WTC11 (cell line): ENCODE results near the gene HDGF. TPM values are rescaled to one million over a fixed set of nuclear protein-coding genes. Genes with fewer than 3 reads are reported as not detected.

Experiments used
- ATAC-seq: fragments of 200-7000 bp; cut with Tn5 transposase; 2 replicates; pipeline ENCODE4 v1.10.0; 2021; ENCODE audit warnings: mild to moderate bottlenecking, moderate library complexity
- CTCF ChIA-PET: fragments of 300-600 bp; sonication (Branson Sonifier 250); formaldehyde crosslinking; loops from one replicate; lab custom pipeline; 2021; ENCODE audit warnings: antibody characterized with exemption; lab: Charles Lee
- POLR2A ChIA-PET: fragments of 350-600 bp; sonication (Branson Sonifier 250); formaldehyde crosslinking; loops from one replicate; lab custom pipeline; 2021; ENCODE audit warnings: antibody characterized with exemption; lab: Charles Lee
- DNase-seq: peaks from one replicate; pipeline ENCODE4 v3.0.0; 2021; ENCODE audit warnings: low spot score
- H3K27ac Mint-ChIP-seq: 2 replicates; pipeline ENCODE4 v1.8.0; 2021; ENCODE audit warnings: mixed read lengths
- H3K27me3 Mint-ChIP-seq: 2 replicates; pipeline ENCODE4 v1.8.0; 2021; ENCODE audit warnings: low read depth, mild to moderate bottlenecking, moderate library complexity, mixed read lengths
- H3K36me3 Mint-ChIP-seq: 2 replicates; pipeline ENCODE4 v1.8.0; 2021; ENCODE audit warnings: mixed read lengths
- H3K4me1 Mint-ChIP-seq: 2 replicates; pipeline ENCODE4 v1.8.0; 2022; ENCODE audit warnings: mixed read lengths
- H3K4me3 Mint-ChIP-seq: 2 replicates; pipeline ENCODE4 v1.8.0; 2021; ENCODE audit warnings: mild to moderate bottlenecking, moderate library complexity, mixed read lengths
- H3K9me3 Mint-ChIP-seq: 2 replicates; pipeline ENCODE4 v1.8.0; 2021; ENCODE audit warnings: mixed read lengths
- CREM ChIP-seq: sonication (generic); formaldehyde crosslinking; IDR thresholded peaks from 2 replicates; pipeline ENCODE4 v1.8.1; 2022; ENCODE audit warnings: mild to moderate bottlenecking, missing genetic modification reagents, moderate library complexity
- ESRRA ChIP-seq: sonication (generic); formaldehyde crosslinking; IDR thresholded peaks from 2 replicates; pipeline ENCODE4 v1.8.1; 2022; ENCODE audit warnings: mild to moderate bottlenecking, missing genetic modification reagents, borderline replicate concordance
- FOXK1 ChIP-seq: sonication (generic); formaldehyde crosslinking; IDR thresholded peaks from 2 replicates; pipeline ENCODE4 v1.8.0; 2022; ENCODE audit warnings: mild to moderate bottlenecking, moderate library complexity, missing genetic modification reagents
- GABPB1 ChIP-seq: sonication (generic); formaldehyde crosslinking; IDR thresholded peaks from 2 replicates; pipeline ENCODE4 v1.8.1; 2023; ENCODE audit warnings: mild to moderate bottlenecking, missing genetic modification reagents
- MXD4 ChIP-seq: fragments of 250-450 bp; sonication (Bioruptor Pico); IDR thresholded peaks from 2 replicates; pipeline ENCODE4 v1.8.0; 2021; ENCODE audit warnings: mild to moderate bottlenecking, moderate library complexity, borderline replicate concordance
- NR2C2 ChIP-seq: sonication (generic); formaldehyde crosslinking; IDR thresholded peaks from 2 replicates; pipeline ENCODE4 v1.8.0; 2022; ENCODE audit warnings: mild to moderate bottlenecking, missing genetic modification reagents
- SMAD4 ChIP-seq: sonication (generic); formaldehyde crosslinking; IDR thresholded peaks from 2 replicates; pipeline ENCODE4 v1.8.0; 2022; ENCODE audit warnings: mild to moderate bottlenecking, missing genetic modification reagents
- TCF7 ChIP-seq: sonication (generic); formaldehyde crosslinking; IDR thresholded peaks from 2 replicates; pipeline ENCODE4 v1.8.0; 2022; ENCODE audit warnings: mild to moderate bottlenecking, low read depth, missing genetic modification reagents, moderate library complexity
- TEAD1 ChIP-seq: sonication (generic); formaldehyde crosslinking; IDR thresholded peaks from 2 replicates; pipeline ENCODE4 v1.8.0; 2022; ENCODE audit warnings: mild to moderate bottlenecking, missing genetic modification reagents
- TP53 ChIP-seq: sonication (generic); formaldehyde crosslinking; IDR thresholded peaks from 2 replicates; pipeline ENCODE4 v1.8.1; 2023; ENCODE audit warnings: mild to moderate bottlenecking, missing genetic modification reagents
- ZNF121 ChIP-seq: sonication (generic); formaldehyde crosslinking; IDR thresholded peaks from 2 replicates; pipeline ENCODE4 v1.8.0; 2023; ENCODE audit warnings: missing genetic modification reagents
- ZNF232 ChIP-seq: sonication (generic); formaldehyde crosslinking; IDR thresholded peaks from 2 replicates; pipeline ENCODE4 v1.8.0; 2022; ENCODE audit warnings: mild to moderate bottlenecking, missing genetic modification reagents
- total RNA-seq: library from RNA; stranded (reverse); gene quantifications from 3 replicates; pipeline ENCODE4 v1.2.3, GENCODE V29; 2021
- TF ChIP-seq, protein P1 (sequence below): sonication (generic); formaldehyde crosslinking; IDR thresholded peaks from 2 replicates; pipeline ENCODE4 v1.8.1; 2023; ENCODE audit warnings: mild to moderate bottlenecking, missing genetic modification reagents
- TF ChIP-seq, protein P2 (sequence below): fragments of 250-450 bp; sonication (Bioruptor Pico); conservative IDR thresholded peaks from 2 replicates; pipeline ENCODE4 v1.9.0; 2021; ENCODE audit warnings: mild to moderate bottlenecking
- TF ChIP-seq, protein P3 (sequence below): sonication (generic); formaldehyde crosslinking; IDR thresholded peaks from 2 replicates; pipeline ENCODE4 v1.8.1; 2022; ENCODE audit warnings: mild to moderate bottlenecking, moderate library complexity, missing genetic modification reagents

The HDGF gene
- total RNA-seq, 1 experiment from 2014 or later, result 339 TPM

DNA sequence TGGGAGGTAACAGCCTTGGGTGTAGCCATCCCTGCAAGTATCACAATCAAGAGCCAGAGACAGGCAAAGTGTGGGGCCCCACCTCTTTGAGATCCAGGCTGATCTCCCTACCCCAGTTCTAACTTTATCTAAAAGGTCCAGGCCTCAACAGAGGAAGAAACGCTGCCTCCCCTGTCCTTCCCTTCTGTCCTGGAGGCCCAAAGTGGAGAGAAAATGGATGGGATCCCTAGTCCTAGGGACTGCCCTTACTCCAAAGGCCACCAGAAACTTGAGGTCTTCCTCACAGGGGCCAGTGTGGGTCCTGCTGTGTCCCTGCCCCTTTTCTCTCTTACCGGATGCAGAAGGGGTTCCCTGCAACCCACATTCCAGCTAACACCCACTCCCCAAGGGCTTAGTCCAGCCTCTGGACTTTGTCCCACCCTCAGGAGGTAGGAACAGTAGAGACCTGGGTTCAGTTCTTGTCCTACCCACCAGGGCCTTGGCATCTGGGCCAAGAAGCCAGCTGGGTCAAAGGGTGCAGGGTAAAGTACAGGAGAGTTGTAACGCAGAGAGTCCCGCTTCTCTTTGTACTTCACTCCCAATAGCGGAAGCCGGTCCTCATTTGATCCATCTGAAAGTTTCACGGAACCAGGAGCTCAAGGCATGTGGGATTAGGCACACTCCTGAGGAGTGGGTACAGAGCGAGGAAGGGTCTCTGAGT, 1.9 kb downstream of the HDGF start (continued):
- TF ChIP-seq, protein P1, sequence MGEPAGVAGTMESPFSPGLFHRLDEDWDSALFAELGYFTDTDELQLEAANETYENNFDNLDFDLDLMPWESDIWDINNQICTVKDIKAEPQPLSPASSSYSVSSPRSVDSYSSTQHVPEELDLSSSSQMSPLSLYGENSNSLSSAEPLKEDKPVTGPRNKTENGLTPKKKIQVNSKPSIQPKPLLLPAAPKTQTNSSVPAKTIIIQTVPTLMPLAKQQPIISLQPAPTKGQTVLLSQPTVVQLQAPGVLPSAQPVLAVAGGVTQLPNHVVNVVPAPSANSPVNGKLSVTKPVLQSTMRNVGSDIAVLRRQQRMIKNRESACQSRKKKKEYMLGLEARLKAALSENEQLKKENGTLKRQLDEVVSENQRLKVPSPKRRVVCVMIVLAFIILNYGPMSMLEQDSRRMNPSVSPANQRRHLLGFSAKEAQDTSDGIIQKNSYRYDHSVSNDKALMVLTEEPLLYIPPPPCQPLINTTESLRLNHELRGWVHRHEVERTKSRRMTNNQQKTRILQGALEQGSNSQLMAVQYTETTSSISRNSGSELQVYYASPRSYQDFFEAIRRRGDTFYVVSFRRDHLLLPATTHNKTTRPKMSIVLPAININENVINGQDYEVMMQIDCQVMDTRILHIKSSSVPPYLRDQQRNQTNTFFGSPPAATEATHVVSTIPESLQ (CRISPR knock-in tag), result no peak

DNA sequence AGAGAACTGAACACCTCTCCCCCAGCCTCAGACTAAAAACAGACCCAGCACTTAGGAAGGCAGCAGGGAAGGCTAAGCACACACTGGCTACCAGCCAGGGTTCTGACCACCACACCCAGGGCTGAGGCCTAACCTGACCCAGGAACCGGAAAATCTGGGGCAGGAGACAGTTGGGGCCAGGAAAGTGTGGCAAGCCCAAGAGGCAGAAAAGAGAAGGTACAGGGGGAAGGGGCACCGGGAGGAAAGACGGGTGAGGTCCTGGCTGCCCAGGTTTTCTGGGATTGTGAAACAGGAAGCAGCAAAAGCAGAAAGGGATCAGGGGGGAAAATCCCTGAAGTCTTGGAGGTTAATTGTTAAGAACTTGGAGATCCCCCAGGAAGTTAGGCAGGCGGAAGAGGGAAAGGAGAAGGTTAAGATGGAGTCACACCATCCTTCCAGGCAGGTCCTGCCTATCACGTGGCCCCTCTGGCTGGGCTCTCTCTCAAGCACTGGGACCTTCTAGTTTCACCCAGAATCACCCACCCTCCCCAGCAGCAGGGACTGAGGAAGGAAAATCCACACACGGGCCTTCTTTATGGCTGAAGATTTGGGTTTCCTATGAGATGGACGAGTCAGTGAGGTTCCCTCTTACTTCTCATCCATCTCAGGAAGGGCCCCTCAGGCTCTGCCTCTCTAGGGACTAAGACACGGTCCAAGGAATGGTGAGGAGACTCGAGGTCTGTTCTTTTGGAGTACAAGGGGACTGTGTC, 2.6 kb downstream of the HDGF start:
- DNase-seq, result no peak
- no peak for TF ChIP-seq SMAD4 (CRISPR knock-in tag)
- 0 out of 2 replicates have a peak, but pooled peaks have one; percentile 28 for TF ChIP-seq GABPB1 (CRISPR knock-in tag)
- Mint-ChIP-seq H3K9me3 (no peaks in the 10 kb centered on the region), H3K27ac (peak overlapping the region; percentile 88), H3K4me1 (peaks cover 58% of the 10 kb centered on the region), H3K27me3 (no peaks in the 10 kb centered on the region; the same call in 1 of the 2 replicates), H3K36me3 (peaks cover 10% of the 10 kb centered on the region; the same call in 1 of the 2 replicates), H3K4me3 (peak overlapping the region; percentile 94)
- no peak for ATAC-seq
- ChIA-PET CTCF (interaction anchor here (3.2 kb wide), 1 partner anchor 23 kb away, joined by 27 read pairs; no protein-coding TSS in a partner anchor), POLR2A (no interaction called here)

DNA sequence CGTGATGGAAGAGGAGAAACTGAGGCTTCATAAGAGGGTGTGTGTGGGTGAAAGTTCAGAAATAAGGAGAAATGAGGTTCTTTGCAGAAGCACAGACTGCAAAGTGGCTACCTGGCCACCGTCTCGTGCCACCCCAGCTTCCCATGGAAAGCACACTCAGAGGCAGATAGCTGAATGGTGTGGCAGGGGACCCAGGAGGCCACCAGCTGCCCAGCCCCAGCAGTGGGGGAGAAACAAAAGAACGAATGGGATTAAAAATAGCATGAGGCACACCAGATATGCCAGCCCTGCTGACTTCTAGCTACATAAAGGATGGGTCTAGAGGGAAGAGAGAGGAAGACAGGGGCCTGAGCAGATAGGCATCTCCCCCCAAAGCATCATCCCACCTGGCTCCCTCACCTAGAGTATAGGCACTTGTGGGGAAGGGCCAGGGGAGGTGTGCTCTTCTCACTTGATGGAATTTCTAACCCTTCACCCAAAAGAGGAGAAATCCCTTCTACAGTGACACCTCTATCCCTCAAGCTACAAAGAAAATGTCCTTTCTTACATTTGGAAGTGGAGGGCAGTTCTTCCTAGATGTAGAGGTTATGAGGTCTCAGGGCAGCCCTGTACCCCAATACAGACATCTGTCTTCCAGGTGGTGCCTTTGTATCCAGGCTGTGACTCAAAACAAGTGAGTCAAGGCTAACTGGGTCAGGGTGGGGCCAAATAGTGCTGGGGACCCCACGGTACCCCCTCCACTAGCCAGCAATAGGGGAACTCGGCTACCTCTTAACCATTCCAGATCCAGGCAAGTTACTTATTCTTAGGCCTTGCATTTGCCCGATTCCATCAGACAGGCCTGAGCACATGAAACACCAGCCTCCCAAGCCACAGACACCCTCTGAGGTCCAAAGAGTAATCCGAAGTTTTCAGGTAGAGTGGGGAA, 3.5 kb downstream of the HDGF start:
- TF ChIP-seq TCF7 (CRISPR knock-in tag) (no peak), GABPB1 (CRISPR knock-in tag) (no peak), NR2C2 (no peak), TEAD1 (CRISPR knock-in tag) (0 out of 2 replicates have a peak, but pooled peaks have one; percentile 48)
- DNase-seq, result no peak

DNA sequence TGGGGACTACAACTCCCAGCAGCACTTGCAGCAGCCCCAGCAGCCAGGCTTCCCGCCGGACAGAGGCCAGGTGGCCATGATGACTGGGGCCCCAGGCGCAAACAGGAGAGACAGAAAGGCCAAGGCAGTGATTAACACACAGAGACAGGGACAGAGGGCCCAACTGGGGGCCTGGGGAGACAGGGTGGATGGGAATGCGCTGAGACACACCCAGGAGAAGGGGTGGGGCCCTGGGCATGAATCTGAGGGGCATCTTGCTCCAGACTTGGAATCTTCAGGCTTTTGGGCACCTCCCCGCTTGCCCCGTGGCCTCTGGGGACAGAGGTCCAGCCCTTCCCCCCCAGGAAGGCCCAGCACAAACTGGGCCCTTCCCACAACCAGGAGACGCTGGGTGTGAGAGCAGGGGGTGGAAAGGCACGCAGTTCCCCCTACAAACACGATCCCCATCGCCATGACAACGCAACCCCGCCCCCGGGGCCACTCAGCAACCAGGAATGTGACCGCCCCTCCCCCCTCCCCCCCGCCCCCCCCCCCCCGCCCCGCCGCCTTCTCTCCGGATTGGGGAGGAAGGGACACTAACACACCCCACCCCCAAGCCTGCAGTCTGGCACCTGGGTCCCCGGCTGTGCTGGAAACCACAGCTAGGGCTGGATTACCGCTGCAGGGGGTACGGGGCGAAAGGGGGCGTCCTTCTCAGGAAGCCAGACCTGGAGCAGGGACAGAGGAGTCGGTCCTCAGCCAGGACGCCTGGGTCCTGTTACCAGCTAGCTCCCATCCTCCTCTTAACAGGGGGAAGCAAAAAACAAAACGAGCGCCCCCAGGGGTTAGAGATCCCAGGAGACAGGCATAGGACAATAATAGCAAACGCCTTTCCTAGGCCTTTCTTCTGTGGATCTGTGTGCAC, 4.5 kb downstream of the HDGF start:
- CTCF ChIA-PET, result interaction anchor here (0.5 to 4.8 kb wide), 12 partner anchors 12 to 114 kb away, joined by 3 to 27 read pairs (median 4); partner anchors contain the start of genes CRABP2, ISG20L2, METTL25B and NTRK1
- H3K4me1 Mint-ChIP-seq, result peaks cover 54% of the 10 kb centered on the region
- peak; percentile 95 for DNase-seq
- POLR2A ChIA-PET, result interaction anchor here (0.7 to 1.7 kb wide), 4 partner anchors 19 to 36 kb away, joined by 3 to 5 read pairs (median 4); partner anchors contain the start of genes ISG20L2, METTL25B and PRCC
- H3K27me3 Mint-ChIP-seq, result no peaks in the 10 kb centered on the region; the same call in 1 of the 2 replicates
- H3K9me3 Mint-ChIP-seq, result no peaks in the 10 kb centered on the region
- peak overlapping the region; percentile 100 for H3K27ac Mint-ChIP-seq
- H3K36me3 Mint-ChIP-seq, result peaks cover 24% of the 10 kb centered on the region
- ATAC-seq, result peak; percentile 66
- peak overlapping the region; percentile 94 for H3K4me3 Mint-ChIP-seq
- TF ChIP-seq, protein P2, sequence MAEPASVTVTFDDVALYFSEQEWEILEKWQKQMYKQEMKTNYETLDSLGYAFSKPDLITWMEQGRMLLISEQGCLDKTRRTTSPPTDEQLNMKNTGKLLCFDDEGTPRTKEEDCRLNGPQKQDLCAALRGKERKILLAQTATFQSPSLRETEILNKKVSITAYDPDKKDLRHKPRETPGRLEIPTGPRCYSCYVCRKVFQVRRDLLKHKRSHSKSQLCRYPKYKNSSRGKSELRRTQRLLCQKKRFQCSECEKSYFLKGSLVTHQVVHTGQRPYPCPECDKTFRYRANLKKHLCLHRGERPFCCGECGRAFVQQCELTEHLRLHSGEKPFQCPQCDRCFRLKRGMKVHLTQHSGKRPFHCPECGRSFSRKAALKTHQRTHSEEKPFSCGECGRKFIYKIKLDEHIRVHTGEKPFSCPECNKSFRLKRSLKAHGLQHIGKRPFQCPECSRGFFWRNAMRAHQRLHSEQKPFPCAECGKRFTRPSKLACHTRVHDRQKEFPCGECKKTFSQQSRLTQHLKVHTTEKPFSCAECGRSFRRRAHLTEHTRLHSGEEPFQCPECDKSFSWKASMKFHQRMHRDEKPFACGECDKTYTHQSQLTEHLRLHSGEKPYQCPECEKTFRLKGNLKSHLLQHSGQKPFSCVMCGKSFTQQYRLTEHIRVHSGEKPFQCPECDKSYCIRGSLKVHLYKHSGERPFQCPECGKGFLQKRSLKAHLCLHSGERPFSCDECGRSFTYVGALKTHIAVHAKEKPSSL (CRISPR knock-in tag), result no peak
- TF ChIP-seq TEAD1 (CRISPR knock-in tag), result peak; percentile 55; the same call in 1 of the 2 replicates
- no peak for TF ChIP-seq MXD4 (CRISPR knock-in tag)
- TF ChIP-seq ZNF232 (CRISPR knock-in tag), result no peak
- TF ChIP-seq CREM (CRISPR knock-in tag), result 0 out of 2 replicates have a peak, but pooled peaks have one; percentile 47
- peak; percentile 88 for TF ChIP-seq ZNF121 (CRISPR knock-in tag)
- TF ChIP-seq ESRRA (CRISPR knock-in tag), result no peak
- no peak for TF ChIP-seq TP53 (CRISPR knock-in tag)
- peak; percentile 55; the same call in 1 of the 2 replicates for TF ChIP-seq FOXK1 (CRISPR knock-in tag)
- TF ChIP-seq, protein P3, sequence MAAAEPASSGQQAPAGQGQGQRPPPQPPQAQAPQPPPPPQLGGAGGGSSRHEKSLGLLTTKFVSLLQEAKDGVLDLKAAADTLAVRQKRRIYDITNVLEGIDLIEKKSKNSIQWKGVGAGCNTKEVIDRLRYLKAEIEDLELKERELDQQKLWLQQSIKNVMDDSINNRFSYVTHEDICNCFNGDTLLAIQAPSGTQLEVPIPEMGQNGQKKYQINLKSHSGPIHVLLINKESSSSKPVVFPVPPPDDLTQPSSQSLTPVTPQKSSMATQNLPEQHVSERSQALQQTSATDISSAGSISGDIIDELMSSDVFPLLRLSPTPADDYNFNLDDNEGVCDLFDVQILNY (CRISPR knock-in tag), result no peak

More for the DNA sequence above, 3.5 kb downstream of the HDGF start:
- H3K9me3 Mint-ChIP-seq, result no peaks in the 10 kb centered on the region
- peaks cover 16% of the 10 kb centered on the region for H3K36me3 Mint-ChIP-seq
- ChIA-PET POLR2A (interaction anchor here (0.7 to 1.7 kb wide), 4 partner anchors 19 to 37 kb away, joined by 3 to 5 read pairs (median 4); partner anchors contain the start of genes ISG20L2, METTL25B and PRCC), CTCF (interaction anchor here (0.6 to 4.8 kb wide), 10 partner anchors 19 to 112 kb away, joined by 3 to 27 read pairs (median 5); partner anchors contain the start of genes CRABP2, ISG20L2, METTL25B and PRCC)
- no peaks in the 10 kb centered on the region; the same call in 1 of the 2 replicates for H3K27me3 Mint-ChIP-seq
- H3K27ac Mint-ChIP-seq, result peak overlapping the region; percentile 98
- ATAC-seq, result no peak
- H3K4me1 Mint-ChIP-seq, result peaks cover 55% of the 10 kb centered on the region
- peak overlapping the region; percentile 94 for H3K4me3 Mint-ChIP-seq
